ENCODE results near the gene DPP6.
"Not testable (repeated sequence)": the region's sequence is repeated elsewhere in the genome, so short reads cannot be mapped to it uniquely, and the experiment has no call there.

Gene DPP6

GRCh38 chr7:154051643-154052529, at the start of gene DPP6:
Gene DPP6 (plus strand): TSS chr7:154052398.
- not testable (repeated sequence) for DNase-seq

- not testable (repeated sequence) for DNase-seq
Observed at GRCh38 chr7:154009423-154009911, 42.7 kb upstream of the DPP6 start.

DNA sequence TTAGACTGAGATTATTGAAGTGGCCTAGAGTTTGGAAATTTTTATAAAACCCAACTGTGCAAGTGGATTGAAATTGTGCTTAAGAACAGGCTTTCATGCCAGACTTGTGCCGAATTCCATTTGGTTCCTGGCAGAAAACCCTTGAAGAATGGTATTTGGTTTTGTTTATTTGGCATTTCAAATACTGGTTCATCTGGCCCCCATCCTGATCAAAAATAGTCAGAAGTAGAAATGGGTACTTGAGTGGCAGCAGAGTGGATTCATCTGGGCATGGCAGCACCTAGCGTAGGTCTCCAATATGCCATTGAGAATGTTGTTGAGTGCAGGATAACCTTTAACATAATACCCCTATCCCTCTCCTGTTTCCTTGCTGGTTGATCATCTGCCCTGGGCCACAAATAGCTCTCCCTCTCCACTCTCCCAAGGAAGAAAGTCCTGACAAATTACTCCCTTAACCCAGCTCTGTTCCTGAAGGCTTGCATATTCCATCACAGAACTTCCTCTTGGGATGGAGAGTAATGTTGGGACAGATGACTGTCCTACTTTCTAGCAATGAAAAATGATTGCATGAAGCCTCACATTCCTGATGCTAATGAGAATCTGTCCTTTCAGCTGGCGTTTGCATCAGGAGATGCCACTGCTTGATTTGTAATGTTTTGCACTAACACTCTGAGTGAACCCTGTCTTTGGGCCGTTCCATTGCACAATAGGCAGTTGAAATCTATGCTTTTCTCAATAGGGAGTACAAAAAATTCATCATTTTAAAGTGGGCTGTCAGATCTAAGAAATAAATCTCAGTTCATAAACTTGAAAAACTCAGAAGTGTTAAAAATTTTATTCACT, 41.3 kb upstream of the DPP6 start:
- not testable (repeated sequence) for DNase-seq

GRCh38 chr7:154012800-154013199, 39.4 kb upstream of the DPP6 start:
- not testable (repeated sequence) for DNase-seq

- not testable (repeated sequence) for DNase-seq
Observed at GRCh38 chr7:154015636-154016035, 36.6 kb upstream of the DPP6 start.

GRCh38 chr7:154018354-154018753, 33.8 kb upstream of the DPP6 start:
- not testable (repeated sequence) for DNase-seq

DNA sequence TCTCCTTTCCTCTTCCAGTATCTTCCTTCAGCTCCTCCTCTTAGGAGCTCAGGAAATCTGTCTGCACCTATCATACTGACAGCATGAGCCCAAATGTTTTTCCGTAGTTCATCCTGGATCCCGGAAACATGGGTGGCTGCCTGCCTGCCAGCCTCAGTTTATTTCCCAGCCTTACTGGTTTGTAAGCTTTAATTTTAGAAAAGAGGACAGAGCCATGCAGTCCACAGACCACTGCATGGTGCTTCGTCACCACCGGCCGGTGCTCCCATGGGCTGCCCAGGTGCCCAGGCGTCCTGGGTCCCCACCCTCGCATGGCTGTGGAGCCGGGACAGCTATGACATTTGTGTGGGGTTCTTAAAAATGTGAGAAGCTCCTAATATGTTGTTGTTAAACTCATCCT, 24.4 kb upstream of the DPP6 start:
- not testable (repeated sequence) for DNase-seq

- DNase-seq: not testable (repeated sequence)
Observed at GRCh38 chr7:154030476-154031080, 21.6 kb upstream of the DPP6 start.

DNA sequence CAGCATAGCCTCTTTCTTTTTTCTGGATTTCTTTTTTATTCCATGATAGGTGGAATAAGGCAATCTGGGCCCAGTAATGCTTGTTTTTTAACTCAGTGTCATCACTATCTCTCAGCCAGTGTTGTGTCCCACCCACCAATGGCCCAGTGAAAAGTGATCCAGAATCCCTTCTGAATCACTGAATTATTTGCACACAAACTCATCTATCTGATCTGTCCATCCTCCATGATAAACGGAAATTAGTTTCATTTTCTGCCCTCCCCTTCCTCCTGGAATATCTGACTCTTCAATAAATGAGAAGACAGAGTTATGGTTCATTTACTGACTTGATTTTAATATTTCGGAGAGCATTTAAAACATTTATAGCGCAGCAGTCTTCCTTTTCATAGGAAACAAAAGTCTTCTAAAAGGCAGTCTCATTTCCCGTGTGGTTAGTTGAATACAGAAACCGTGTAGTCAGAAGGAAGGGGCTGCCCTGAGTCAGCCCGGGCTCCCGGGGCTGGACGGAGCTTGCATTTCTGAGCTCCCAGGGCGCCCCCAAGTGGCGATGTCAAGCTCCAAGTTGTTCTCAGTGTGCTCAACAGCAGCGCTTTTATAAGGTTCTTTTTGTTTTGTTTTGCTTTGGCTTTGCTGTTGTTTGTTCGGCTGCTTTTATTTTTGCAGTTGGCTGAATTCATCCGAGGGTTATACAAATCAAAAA, 12.6 kb upstream of the DPP6 start:
- not testable (repeated sequence) for DNase-seq

DNA sequence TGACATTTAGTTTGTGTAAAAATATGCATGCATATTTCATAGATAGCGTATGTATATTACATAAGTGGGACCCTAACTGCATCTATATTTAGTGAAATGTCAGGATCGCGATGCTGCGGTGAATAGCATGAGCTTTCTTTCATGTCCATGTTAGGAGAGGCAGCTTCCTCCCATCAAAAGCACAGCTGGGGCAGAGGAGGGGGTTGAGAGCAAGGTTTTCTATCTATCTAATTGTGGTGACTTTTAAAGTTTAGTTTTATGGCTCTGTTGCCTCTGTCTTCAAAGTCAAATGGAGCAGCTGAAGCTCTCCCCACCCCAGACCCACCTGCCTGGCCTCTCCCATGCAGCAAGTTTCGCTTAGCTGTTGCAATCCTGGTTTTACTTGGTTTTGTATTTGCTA, 1.8 kb upstream of the DPP6 start:
- DNase-seq: not testable (repeated sequence)

GRCh38 chr7:154051006-154051642, 1.1 kb upstream of the DPP6 start:
- DNase-seq: not testable (repeated sequence)

DNA sequence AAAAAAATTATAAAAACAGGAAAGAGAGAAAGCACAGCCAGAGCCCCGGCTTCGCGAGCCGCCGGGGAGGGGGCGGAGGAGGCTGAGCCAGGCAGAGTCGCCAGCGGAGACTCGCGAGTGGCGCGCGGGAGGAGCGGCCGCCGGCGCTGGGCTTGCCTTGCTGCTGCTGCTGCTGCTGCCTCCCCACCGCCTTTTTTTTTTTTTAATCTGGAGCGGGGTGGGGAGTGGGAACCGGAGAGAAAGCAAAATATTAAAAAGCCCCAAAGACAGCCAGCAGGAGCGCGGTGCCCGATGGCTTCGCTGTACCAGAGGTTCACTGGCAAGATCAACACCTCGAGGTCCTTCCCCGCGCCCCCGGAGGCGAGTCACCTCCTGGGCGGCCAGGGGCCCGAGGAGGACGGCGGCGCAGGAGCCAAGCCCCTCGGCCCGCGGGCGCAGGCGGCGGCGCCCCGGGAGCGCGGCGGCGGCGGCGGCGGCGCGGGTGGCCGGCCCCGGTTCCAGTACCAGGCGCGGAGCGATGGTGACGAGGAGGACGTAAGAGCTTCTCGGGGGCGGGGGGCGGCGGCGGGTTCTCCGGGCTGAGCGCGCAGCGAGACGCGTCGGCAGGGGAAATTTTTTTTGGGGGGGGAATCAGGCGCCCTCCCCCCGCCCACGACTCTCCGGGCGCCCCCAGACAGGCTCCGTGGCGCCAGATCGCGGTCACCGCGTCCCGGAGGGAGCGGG, 493 bp downstream of the DPP6 start:
- not testable (repeated sequence) for DNase-seq

DNA sequence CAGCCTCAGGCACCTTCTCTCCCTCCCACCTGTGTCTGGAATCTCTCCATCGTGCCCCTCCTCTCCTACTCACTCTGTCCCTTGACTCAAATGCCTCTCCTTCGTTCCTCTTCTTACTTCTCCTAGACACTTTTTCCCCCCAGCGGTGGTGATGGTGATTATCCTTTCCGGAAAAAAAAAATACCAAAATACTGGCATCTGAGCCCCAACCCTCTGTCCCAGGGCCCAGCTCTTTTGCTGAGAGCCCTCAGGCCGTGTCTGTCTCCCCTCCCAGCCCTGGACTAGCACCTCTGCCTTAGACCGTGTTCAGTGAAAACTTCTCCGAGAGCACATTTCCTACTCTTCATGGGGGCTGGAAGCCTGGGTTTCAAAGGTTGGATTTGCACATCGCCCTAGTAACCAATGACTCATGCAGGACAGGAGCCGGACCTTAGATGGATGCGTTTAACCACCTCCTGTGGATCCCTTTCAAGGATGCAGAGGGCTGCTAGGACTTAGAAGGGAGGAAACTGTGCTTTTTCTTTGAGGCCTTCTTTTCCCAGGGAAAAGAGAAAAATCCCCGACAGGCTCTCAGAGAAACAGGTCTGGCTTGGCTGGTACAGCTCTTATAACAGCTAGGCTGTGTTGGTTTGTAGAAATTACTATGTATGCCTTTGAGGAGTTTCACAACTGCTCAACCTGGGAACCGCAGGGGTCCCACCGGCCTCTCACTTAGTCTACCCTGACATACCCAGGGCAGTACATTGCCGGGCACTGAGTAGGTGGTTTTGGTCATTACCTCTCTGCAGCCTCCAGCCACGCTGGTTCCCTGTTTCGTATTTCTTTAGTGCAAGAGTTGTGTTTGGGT, 1.5 kb downstream of the DPP6 start:
- not testable (repeated sequence) for DNase-seq

- DNase-seq: not testable (repeated sequence)
Observed at GRCh38 chr7:154054664-154055063, 2.5 kb downstream of the DPP6 start.

DNA sequence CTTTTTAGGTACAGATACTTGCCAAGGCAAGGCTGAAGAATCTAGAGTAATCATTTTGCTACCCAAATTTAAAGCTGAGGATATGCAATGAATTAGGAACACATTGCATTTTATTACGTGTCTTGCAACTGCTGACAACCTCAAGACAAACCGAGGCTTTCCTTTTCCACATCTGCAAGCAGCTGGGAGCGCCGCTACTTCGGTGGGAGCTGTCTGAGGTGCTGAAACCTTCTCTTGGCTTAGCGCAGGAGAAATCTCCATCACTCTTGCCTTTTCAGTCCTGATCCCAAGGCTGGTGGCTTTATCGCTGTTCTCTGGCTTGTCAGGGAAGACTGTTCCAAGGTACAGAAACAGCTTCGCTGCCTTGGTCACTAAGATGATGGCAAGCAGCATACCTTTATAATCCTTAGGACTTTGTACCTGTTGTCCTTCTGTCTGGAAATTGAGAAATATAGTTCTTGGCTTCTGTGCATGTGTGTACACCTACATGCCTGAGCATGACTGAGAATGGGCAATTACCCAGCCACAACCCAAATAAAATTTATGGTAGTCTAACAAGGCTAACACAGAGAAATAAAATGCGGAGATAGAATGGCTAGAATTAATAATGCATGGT, 3.4 kb downstream of the DPP6 start:
- not testable (repeated sequence) for DNase-seq

DNA sequence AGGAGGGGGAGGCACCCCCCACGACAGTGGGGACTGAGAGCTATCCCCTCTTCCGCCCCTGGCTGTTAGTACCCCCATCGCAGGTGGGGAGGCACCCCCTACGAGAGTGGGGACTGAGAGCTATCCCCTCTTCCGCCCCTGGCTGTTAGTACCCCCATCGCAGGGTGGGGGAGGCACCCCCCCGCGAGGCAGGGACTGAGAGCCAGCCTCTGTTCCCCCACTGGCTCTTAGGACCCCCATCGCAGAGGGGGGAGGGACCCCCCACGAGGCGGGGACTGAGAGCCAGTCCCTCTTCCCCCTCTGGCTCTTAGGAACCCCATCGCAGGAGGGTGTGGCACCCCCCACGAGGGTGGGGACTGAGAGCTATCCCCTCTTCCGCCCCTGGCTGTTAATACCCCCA, 6.6 kb downstream of the DPP6 start:
- not testable (repeated sequence) for DNase-seq

DNA sequence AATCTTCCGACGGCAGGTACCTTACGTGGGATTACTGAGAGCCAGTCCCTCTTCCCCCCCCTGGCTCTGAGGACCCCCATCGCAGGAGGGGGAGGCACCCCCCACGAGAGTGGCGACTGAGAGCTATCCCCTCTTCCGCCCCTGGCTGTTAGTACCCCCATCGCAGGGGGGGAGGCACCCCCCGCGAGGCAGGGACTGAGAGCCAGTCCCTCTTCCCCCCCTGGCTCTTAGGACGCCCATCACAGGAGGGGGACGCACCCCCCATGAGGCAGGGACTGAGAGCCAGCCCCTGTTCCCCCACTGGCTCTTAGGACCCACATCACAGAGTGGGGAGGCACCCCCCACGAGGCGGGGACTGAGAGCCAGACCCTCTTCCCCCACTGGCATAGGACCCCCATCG, 8.4 kb downstream of the DPP6 start:
- not testable (repeated sequence) for DNase-seq

DNA sequence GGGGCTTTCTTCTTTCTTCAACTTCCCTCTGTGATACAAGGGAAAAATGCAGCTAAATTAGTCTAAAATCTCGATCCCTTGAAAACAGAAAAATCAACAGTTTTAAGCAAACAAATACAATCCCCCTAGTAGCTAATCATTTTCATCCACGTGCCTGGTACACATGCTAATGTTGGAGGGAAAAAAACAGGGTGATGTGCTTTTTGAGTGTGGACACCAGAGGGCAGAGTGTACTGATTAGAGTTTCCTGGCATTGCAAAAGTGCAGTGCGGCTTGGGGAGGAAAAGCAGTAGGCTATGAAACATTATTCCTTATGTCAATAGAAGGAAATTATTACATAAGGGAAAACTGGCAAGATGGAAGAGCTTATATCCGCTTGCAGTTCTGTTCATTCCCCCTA, 19.6 kb downstream of the DPP6 start:
- not testable (repeated sequence) for DNase-seq

GRCh38 chr7:154072395-154073181, 20.4 kb downstream of the DPP6 start:
- DNase-seq: not testable (repeated sequence)

Data from stimulated activated CD4-positive, alpha-beta T cell treated with anti-CD3 and anti-CD28 coated beads, Interleukin-4, amount 100 ng/mL, for 24 hours (primary cell).